AG04450 (cell line): ENCODE data around the gene CTDSP1. TPM values are rescaled to one million over a fixed set of nuclear protein-coding genes. Genes with fewer than 3 reads are reported as not detected.
A peak's percentile ranks its signal among the peaks of the same experiment; 100 is the strongest.

Source experiments
- CTCF ChIA-PET: fragments of 300-600, 350-600 bp; formaldehyde crosslinking; extraction: SDS; loops from one replicate; lab custom pipeline; 2022; ENCODE audit warnings: antibody characterized with exemption, inconsistent platforms; lab: Charles Lee
- POLR2A ChIA-PET: fragments of 350-600 bp; formaldehyde crosslinking; extraction: SDS; loops from one replicate; lab custom pipeline; 2021; ENCODE audit warnings: antibody characterized with exemption, inconsistent platforms; lab: Yijun Ruan, JAX
- DNase-seq: peaks from one replicate; pipeline ENCODE4 v3.0.0-alpha.2; 2011; ENCODE audit warnings: low read depth, low spot score
- H3K27ac ChIP-seq: one replicate; pipeline ENCODE4 v1.5.1; 2012; ENCODE audit warnings: low read depth, low read length, control low read depth
- H3K27me3 ChIP-seq: one replicate; pipeline ENCODE4 v1.6.0; 2012; ENCODE audit warnings: low read length; ENCODE audit not compliant: control insufficient read depth, insufficient read depth
- H3K4me3 ChIP-seq: 2 replicates; pipeline ENCODE4 v1.5.1; 2011; ENCODE audit warnings: mild to moderate bottlenecking, low read depth, low read length, control low read depth
- H3K9me3 ChIP-seq: 2 replicates; pipeline ENCODE4 v1.5.1; 2012; ENCODE audit warnings: low read length; ENCODE audit not compliant: control insufficient read depth, insufficient read depth
- polyA plus RNA-seq: library from polyadenylated mRNA; depleted of rRNA; stranded (reverse); fragments of >200 nt; gene quantifications from 2 replicates; pipeline ENCODE4 v1.2.3, GENCODE V29; 2011
- TF ChIP-seq, protein P1 (sequence below): IDR thresholded peaks from 2 replicates; pipeline ENCODE4 v1.5.1; 2011; ENCODE audit warnings: low read depth, low read length, control low read depth, inconsistent platforms

The CTDSP1 gene
- polyA plus RNA-seq, 1 experiment, result 51.3 TPM

- H3K4me3 ChIP-seq, result no peak overlapping the region
- DNase-seq, result no peak
- H3K27ac ChIP-seq, result no peak overlapping the region
- no peaks in the 10 kb centered on the region for H3K27me3 ChIP-seq
- ChIA-PET POLR2A (no interaction called here), CTCF (interaction anchor here (0.7 to 5.9 kb wide), 5 partner anchors 94 to 280 kb away, joined by 4 to 73 read pairs (median 49); partner anchors contain the start of genes AAMP, PNKD and TMBIM1)
- no peaks in the 10 kb centered on the region; the same call in 1 of the 2 replicates for H3K9me3 ChIP-seq
- TF ChIP-seq, protein P1, sequence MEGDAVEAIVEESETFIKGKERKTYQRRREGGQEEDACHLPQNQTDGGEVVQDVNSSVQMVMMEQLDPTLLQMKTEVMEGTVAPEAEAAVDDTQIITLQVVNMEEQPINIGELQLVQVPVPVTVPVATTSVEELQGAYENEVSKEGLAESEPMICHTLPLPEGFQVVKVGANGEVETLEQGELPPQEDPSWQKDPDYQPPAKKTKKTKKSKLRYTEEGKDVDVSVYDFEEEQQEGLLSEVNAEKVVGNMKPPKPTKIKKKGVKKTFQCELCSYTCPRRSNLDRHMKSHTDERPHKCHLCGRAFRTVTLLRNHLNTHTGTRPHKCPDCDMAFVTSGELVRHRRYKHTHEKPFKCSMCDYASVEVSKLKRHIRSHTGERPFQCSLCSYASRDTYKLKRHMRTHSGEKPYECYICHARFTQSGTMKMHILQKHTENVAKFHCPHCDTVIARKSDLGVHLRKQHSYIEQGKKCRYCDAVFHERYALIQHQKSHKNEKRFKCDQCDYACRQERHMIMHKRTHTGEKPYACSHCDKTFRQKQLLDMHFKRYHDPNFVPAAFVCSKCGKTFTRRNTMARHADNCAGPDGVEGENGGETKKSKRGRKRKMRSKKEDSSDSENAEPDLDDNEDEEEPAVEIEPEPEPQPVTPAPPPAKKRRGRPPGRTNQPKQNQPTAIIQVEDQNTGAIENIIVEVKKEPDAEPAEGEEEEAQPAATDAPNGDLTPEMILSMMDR, result no peak
Measured at GRCh38 chr2:218395090-218395444, 4.6 kb upstream of the CTDSP1 start.

- H3K4me3 ChIP-seq, result peak overlapping the region; percentile 76
- H3K27me3 ChIP-seq, result no peaks in the 10 kb centered on the region
- ChIA-PET CTCF (interaction anchor here (0.7 to 5.9 kb wide), 7 partner anchors 25 to 280 kb away, joined by 3 to 73 read pairs (median 16); partner anchors contain the start of genes AAMP, PNKD and TMBIM1), POLR2A (interaction anchor here (0.6 to 1.4 kb wide), 5 partner anchors 10 to 103 kb away, joined by 3 to 6 read pairs (median 4); partner anchors contain the start of gene TMBIM1)
- no peaks in the 10 kb centered on the region; the same call in 1 of the 2 replicates for H3K9me3 ChIP-seq
- DNase-seq, result no peak
- H3K27ac ChIP-seq, result peak overlapping the region; percentile 49
- TF ChIP-seq, protein P1, result no peak
Measured at GRCh38 chr2:218395456-218395825, 4.2 kb upstream of the CTDSP1 start.

- peak overlapping the region; percentile 98 for H3K27ac ChIP-seq
- peak overlapping the region; percentile 76 for H3K4me3 ChIP-seq
- peak; percentile 94 for DNase-seq
- ChIA-PET CTCF (interaction anchor here (0.6 to 5.9 kb wide), 29 partner anchors 8 to 1560 kb away, joined by 3 to 73 read pairs (median 4); partner anchors contain the start of genes AAMP, PNKD and TMBIM1), POLR2A (interaction anchor here (0.6 to 1.4 kb wide), 7 partner anchors 9 to 109 kb away, joined by 3 to 7 read pairs (median 5); partner anchors contain the start of gene TMBIM1)
- H3K27me3 ChIP-seq, result no peaks in the 10 kb centered on the region
- no peaks in the 10 kb centered on the region; the same call in 1 of the 2 replicates for H3K9me3 ChIP-seq
- TF ChIP-seq, protein P1, result peak; percentile 75
Measured at GRCh38 chr2:218395826-218396687, 3.6 kb upstream of the CTDSP1 start.

- Histone ChIP-seq H3K9me3 (no peaks in the 10 kb centered on the region; the same call in 1 of the 2 replicates), H3K27me3 (no peaks in the 10 kb centered on the region), H3K4me3 (peak overlapping the region; percentile 76), H3K27ac (peak overlapping the region; percentile 98)
- ChIA-PET CTCF (interaction anchor here (0.6 to 5.9 kb wide), 31 partner anchors 7 to 1561 kb away, joined by 3 to 73 read pairs (median 4); partner anchors contain the start of genes AAMP, CATIP, PNKD and TMBIM1), POLR2A (interaction anchor here (0.8 to 1.4 kb wide), 7 partner anchors 9 to 110 kb away, joined by 3 to 7 read pairs (median 5); partner anchors contain the start of gene TMBIM1)
- DNase-seq, result no peak
- TF ChIP-seq, protein P1, result no peak
Measured at GRCh38 chr2:218396688-218397462, 2.8 kb upstream of the CTDSP1 start.
